NCI-H2171 treated with DMSO at 0.1 percent for 48 hours (cell line): Measurements from ENCODE around the gene KCNIP1.
"Not testable (repeated sequence)": the region's sequence is repeated elsewhere in the genome, so short reads cannot be mapped to it uniquely, and the experiment has no call there.

Experiments used
- DNase-seq: peaks from one replicate; lab custom pipeline; 2025; lab: John Stamatoyannopoulos, UW

Gene KCNIP1

GRCh38 chr5:170537451-170538095 is 33.8 kb downstream of the KCNIP1 start:
- DNase-seq, result no peak

GRCh38 chr5:170538096-170538465 is 34.3 kb downstream of the KCNIP1 start:
- DNase-seq, result no peak

DNA sequence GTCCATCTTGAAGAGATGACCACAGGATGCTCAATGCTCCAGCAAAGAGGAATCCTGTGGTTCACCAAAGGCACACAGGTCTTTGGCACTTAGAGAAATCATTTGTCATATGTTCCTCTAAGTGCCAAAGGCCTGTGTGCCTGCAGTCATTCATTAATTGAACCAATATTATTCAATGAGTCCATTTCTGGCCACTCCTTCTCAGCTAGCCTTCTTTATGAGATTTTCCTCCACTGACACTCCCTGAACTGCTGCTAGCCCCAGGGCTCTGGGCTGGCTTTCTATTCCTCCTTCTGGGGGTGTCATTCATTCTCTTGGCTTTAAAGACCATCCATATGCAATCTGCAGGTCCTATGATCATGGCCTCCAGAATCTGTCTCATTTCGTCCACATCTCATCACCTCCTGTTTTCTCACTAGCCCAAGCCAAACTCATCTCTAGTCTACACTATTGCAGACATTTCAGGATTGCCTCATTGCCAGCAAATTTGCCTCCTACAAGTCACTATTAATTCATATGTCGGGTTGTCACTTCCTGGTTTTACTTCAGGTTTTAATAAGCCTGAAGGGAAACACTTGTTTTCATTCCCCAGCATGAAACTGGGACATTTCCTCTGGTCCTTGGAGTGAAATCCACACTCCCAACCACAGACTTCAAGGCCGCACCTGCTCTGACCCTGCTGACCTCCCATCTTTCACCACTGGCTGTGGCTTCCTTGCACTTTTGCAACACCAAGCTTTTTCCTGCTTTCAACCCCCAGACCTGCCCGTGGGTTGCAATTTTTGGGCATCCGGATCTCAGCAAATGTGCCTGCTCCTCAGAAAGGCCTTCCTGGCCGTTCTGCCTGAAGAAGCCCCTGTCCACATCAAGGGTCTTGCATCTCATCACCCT is 35.1 kb downstream of the KCNIP1 start:
- DNase-seq, result no peak

DNA sequence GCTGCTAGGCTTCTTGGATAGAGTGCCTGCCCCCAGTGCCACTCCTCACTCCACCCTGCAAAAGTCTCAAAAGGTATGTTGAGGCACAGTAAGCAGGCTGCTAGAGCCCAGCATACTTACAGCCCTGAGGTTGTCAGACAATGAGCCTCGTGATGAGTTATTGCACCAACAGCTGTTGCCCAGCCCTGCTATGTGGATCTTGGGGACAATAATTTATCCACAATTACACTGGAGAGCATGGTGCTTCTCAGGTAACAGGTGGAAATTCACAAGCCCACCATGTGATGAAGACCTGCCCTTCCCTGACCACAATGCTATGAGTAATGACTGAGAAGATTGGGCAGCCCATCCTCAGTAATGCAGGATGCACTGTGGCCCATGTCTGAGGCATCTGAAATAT is 36.5 kb downstream of the KCNIP1 start:
- no peak for DNase-seq

- DNase-seq, result no peak
Measured at GRCh38 chr5:170541146-170541769, 37.4 kb downstream of the KCNIP1 start.

GRCh38 chr5:170542691-170543293 is 39.0 kb downstream of the KCNIP1 start:
- DNase-seq, result peak; percentile 49

GRCh38 chr5:170545313-170545712 is 41.5 kb downstream of the KCNIP1 start:
- DNase-seq, result no peak

DNA sequence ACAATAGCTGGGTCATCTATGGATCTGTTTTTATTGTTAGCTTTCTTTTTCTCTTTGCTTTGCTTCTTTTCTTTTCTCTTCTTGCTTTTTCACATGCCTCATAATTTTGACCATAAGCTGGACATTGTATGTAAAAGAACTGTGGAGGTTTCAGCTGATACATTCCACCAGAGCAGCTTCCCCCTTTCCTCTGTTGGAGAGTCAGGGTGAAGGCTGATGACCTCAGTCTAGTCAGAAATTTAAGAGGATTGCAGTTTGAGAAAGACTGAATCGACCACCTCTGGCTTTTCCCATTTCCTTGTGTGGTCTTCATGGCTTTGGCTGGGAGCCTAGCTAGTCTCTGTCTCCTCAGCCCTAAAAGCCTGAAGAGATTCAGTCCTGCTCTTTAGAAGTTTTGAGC is 42.0 kb downstream of the KCNIP1 start:
- no peak for DNase-seq

DNA sequence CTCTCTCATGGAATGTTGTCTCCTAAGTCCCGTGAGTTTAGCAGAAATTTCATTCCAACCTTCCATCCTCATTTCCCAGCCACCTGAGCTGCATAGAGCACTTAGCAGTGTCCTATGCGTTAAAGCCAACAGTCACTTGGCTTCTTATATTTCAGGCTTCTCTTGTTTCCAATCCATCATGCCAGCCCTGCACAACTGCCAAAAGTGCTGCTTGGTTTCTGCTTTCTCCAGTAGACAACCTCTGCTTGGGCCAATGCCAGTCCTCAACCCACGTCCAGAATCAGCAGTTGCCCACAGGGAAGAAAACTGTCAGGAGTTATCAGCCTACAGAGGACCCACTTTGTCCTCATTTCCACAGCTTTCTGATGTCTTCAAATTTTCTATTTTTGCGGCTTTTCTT is 42.5 kb downstream of the KCNIP1 start:
- peak; percentile 2 for DNase-seq

DNA sequence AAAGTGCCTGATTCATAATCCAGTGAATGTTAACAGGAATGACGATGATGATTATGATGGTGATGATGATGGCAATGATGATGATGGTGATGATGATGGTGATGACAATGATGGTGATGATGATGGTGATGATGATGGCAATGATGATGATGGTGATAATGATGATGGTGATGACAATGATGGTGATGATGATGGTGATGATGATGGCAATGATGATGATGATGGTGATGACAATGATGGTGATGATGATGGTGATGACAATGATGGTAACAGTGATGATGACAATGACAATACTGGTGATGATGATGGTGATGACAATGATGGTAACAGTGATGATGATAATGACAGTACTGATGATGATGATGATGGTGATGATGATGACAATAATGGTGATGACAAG is 46.6 kb downstream of the KCNIP1 start:
- not testable (repeated sequence) for DNase-seq

DNA sequence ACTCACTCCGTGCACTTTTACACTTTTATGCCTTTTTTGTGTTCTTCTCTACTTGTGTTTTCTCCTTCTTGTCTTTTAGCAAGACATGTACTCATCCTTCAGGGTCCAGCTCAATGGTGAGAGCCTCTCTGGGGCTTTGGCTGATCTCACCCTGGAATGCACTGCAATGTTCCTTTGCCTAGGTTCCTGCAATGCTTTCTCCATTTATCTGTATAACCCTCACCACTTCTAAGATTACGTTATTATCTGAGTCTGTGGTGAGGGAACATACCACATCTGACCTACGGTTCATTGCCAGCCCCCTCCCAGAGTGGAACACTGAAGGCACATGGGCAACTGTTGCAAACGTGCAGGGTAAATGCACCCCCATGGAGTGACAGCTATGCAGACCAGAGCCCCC is 47.3 kb downstream of the KCNIP1 start:
- DNase-seq, result no peak

- DNase-seq, result no peak
Measured at GRCh38 chr5:170551622-170552021, 47.8 kb downstream of the KCNIP1 start.

DNA sequence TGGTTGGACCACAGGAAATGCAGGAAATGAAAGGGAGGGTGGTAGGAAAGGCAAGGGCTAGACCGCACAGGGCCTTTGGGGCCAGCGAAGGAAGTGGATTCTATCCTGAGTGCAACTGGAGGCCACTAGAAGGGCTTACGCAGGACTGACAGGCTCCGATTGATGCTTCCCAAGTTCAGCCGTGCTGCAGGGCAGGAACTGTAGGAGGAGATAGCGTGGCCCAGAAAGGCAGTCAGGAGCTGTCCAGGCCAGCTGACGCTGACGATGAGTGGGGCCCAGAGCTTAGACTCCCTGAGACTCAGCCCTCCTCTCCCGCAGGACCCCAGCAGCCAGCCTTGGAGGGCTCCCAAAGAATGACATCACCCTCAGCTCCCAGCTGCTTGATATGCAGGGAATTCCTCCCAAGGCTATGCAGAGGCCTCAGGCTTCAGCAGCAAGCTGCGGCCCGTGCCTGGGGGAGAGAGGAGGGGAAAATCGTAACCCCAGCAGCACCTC is 48.8 kb downstream of the KCNIP1 start:
- peak; percentile 17 for DNase-seq

DNA sequence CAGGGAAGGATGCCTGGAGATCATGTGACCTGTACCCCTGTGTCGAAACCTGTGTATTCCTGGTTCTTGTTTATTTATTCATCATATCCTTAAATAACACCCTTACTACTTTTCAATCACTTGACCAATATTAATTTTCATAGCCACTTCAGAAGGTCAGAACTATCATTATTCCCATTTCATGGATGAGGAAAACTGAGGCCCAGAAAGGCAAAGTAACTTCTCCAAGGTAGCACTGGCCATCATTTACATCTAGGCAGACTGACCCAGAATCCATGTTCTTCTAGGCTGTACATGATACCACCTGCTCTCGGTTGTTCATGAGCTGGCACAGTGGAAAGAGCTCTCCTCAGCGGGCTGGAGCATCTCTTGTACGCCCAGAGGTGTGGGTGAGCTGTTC is 49.4 kb downstream of the KCNIP1 start:
- DNase-seq, result no peak

DNA sequence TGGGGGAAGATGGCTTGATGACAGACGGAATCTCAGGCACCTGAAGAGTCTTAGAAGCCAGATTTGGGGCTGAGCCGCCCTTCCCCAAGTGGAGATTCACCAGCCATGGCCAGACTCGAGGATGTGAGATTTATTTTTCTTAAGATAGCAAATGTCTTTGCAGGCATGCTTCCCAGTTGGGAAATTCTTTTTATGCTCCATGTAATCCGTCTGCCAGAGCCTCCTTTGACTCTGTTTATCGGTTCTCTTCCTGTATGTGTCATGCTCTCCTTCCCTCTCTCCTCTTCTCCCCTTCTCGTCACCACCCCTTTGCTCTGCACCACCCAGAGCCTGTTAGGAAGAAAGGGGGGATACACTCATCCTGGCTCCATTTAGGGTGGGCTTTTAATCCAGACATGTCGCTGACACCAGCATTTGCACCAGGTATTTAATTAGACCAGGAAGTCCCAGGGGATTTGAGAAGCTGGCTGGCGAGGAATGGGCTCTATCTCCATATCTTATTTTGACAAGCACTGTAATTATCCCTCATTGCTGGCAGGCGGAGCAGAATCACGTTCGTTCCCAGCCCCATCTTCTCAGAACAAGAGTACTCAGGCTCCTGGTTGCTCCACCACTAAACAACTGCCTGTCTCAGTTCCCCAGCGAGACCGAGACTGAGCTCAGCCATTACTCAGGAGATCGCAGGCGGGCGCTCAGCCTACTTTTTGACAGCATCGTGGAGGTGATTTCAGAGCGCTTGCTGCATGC is 50.9 kb downstream of the KCNIP1 start:
- DNase-seq, result peak; percentile 73

DNA sequence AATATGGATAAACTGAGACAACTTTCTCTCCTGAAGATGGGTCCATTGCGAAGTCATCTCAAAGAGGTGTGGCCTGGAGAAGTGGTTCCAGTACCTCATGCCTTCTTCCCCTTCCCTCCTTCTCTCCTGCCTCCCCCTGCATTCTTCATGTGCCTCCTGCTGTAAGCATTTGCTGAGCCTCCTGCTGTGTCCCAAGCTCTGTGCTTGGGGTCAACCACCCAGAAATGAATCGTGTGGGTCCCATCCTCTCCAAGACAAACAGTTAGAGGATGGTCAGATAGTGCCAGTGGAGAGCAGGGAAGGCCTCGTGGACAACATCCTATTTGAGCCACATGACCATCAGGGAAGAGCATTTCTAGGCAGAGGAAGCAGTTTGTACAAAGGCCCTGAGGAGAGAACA is 53.5 kb downstream of the KCNIP1 start:
- DNase-seq, result no peak

DNA sequence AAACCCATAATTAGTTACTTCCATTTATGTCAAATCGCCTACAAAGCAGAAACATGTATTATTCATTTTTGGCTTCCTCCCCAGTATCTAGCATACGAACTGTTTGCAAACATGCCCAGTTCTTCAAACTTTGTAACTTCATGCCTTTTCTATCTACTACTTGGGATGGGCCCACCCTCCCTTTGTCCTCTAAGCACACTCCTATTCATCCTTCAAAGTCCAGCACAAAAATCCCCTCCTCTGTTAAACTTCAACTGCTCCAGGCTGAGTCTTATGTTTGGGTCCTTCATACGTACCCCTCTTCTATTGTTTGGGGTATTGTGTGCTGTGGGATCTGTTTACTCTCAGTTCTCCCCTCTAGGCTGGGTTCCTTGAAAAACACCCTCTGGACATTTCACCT is 55.5 kb downstream of the KCNIP1 start:
- no peak for DNase-seq

DNA sequence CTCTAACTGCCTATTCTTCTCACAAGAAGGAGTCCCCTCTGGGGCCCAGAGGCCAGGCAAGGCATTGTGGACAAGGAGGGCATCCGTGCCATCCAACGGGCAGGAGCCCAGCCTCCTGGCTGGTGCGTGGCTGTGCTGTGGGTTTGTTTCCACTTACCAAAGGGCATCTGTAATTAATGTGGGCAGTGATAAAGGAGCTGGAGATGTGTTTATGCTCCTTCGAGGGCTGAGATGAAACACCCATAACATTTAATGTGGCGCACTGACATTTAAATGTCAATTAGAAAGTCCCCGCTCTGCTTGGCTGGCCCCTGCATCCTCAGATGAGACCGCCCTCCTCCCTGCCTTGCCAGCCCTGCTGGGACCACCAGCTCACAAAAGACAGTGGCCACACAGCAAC is 57.1 kb downstream of the KCNIP1 start:
- DNase-seq, result no peak

DNA sequence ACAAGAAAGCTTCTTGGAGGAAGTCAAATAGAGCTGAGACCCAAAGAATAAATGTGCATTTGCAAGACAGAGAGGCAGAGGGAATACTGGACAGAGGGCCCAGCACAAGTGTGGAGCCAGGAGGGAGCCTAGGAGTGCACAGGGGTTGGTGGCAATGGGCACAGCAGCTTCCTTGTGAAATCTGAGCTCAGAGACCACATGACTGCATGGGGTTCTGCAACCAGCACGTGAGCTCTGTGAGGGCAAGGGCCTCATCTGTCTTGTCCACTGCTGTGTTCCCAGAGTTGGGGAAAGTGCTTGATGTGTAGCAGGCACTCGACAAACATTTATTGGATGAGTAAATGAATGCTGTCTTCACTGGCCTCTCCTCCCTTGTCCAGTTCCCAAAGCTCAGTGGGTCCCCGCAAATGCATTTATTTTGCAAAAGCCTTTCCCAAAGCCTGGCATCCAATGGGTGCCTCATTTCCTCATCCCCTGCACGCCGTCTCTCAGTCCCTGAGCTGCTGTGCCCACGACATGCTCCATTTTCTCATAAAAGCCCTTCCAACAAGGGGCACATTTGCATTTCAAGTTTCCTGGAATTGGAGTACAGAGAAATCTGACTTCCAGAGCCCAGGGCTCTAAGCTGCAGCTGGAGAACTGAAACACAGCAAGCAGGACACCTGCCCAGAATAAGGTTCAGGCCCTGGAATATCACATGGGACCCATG is 58.5 kb downstream of the KCNIP1 start:
- no peak for DNase-seq

DNA sequence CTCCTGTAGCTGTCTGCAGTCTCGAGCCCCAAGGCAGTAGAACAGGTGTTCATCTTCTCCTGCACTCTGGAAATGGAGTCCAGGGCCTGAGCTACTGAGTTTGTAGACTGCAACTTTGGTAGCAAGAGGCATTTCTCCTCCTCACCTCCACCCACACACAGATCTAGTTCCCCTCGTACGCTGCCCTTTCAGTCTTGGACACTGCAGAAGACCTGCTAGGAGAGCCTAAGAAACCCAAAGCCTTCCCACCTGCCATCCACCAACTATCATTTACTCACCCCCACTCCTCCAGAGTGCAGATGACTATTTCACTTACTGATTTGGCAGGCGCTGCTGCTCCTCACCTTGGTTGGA is 59.0 kb downstream of the KCNIP1 start:
- no peak for DNase-seq

- no peak for DNase-seq
Measured at GRCh38 chr5:170563824-170564567, 60.2 kb downstream of the KCNIP1 start.
